Astrocyte (in vitro differentiated cells and primary cell): Measurements from ENCODE around the gene WDR12.

Source experiments
- CTCF ChIP-seq: IDR thresholded peaks from 2 replicates; pipeline ENCODE4 v1.5.1; 2011; ENCODE audit warnings: low read depth, mild to moderate bottlenecking, inconsistent platforms, low read length, moderate library complexity; ENCODE audit not compliant: insufficient read depth
- EZH2 ChIP-seq: IDR thresholded peaks from 2 replicates; pipeline ENCODE4 v1.6.1; 2012; ENCODE audit warnings: mild to moderate bottlenecking, low read length, inconsistent platforms; ENCODE audit not compliant: insufficient read depth

DNA sequence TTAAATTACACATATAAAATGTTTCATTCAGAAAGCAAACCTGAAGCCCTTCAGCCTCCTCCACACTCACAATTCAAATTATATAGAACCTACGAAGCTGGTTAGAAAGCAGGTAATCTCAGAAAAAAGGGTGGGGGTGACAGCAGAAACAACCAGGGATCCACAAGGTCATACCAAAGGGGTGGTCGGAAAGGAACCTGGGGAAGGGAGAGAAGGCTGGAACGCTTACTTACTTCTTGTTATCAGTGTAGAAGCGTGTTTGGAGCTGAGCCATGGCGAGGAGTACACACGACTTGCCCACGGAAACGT lies 316 bp downstream of the WDR12 start:
- TF ChIP-seq CTCF (no peak), EZH2 (no peak)
